ENCODE data around the gene KLHL29.

The KLHL29 gene

GRCh38 chr2:23422089-23423061, 37.4 kb downstream of the KLHL29 start:
- no peak for DNase-seq (ENCODE audit: low read depth in 3 of 3)

- no peak for DNase-seq (ENCODE audit: low read depth in 3 of 3)
Observed at GRCh38 chr2:23423062-23423872, 38.3 kb downstream of the KLHL29 start.

- no peak for DNase-seq (ENCODE audit: low read depth in 3 of 3)
Observed at GRCh38 chr2:23423873-23424680, 39.1 kb downstream of the KLHL29 start.

- DNase-seq (ENCODE audit: low read depth in 3 of 3): no peak
Observed at GRCh38 chr2:23425338-23425871, 40.4 kb downstream of the KLHL29 start.

GRCh38 chr2:23425885-23426262, 40.9 kb downstream of the KLHL29 start:
- DNase-seq (ENCODE audit: low read depth in 3 of 3): no peak

GRCh38 chr2:23426263-23426905, 41.4 kb downstream of the KLHL29 start:
- DNase-seq (ENCODE audit: low read depth in 3 of 3): no peak

GRCh38 chr2:23427350-23427749, 42.4 kb downstream of the KLHL29 start:
- DNase-seq (ENCODE audit: low read depth in 3 of 3): no peak

- DNase-seq (ENCODE audit: low read depth in 3 of 3): no peak
Observed at GRCh38 chr2:23427976-23428375, 43.0 kb downstream of the KLHL29 start.

- DNase-seq (ENCODE audit: low read depth in 3 of 3): no peak
Observed at GRCh38 chr2:23429036-23429435, 44.1 kb downstream of the KLHL29 start.

GRCh38 chr2:23430263-23430662, 45.3 kb downstream of the KLHL29 start:
- no peak for DNase-seq (ENCODE audit: low read depth in 3 of 3)

GRCh38 chr2:23432531-23432930, 47.6 kb downstream of the KLHL29 start:
- DNase-seq (ENCODE audit: low read depth in 3 of 3): no peak

- no peak for DNase-seq (ENCODE audit: low read depth in 3 of 3)
Observed at GRCh38 chr2:23433282-23433681, 48.3 kb downstream of the KLHL29 start.

GRCh38 chr2:23434721-23435121, 49.7 kb downstream of the KLHL29 start:
- no peak for DNase-seq (ENCODE audit: low read depth in 3 of 3)

GRCh38 chr2:23435250-23436035, 50.5 kb downstream of the KLHL29 start:
- no peak for DNase-seq (ENCODE audit: low read depth in 3 of 3)

GRCh38 chr2:23436346-23437098, 51.5 kb downstream of the KLHL29 start:
- DNase-seq (ENCODE audit: low read depth in 3 of 3): no peak

GRCh38 chr2:23441414-23441813, 56.4 kb downstream of the KLHL29 start:
- DNase-seq (ENCODE audit: low read depth in 3 of 3): no peak

GRCh38 chr2:23445450-23445868, 60.5 kb downstream of the KLHL29 start:
- no peak for DNase-seq (ENCODE audit: low read depth in 3 of 3)

GRCh38 chr2:23446916-23447315, 61.9 kb downstream of the KLHL29 start:
- no peak for DNase-seq (ENCODE audit: low read depth in 3 of 3)

- DNase-seq (ENCODE audit: low read depth in 3 of 3): no peak
Observed at GRCh38 chr2:23447405-23447804, 62.4 kb downstream of the KLHL29 start.

- DNase-seq (ENCODE audit: low read depth in 3 of 3): no peak
Observed at GRCh38 chr2:23448906-23449305, 63.9 kb downstream of the KLHL29 start.
